Activated CD8-positive, alpha-beta T cell treated with anti-CD3 and anti-CD28 coated beads, Interleukin-2, amount 10 ng/mL, durations not matched to agents 7 days and 5 days (primary cell): ENCODE data around the gene COL6A1. TPM values are rescaled to one million over a fixed set of nuclear protein-coding genes. Genes with fewer than 3 reads are reported as not detected.

Experiments used
- ATAC-seq: fragments of 150-1000 bp; cut with Tn5 transposase; one replicate; pipeline ENCODE4 v1.10.0; 2021; ENCODE audit warnings: moderate library complexity
- CTCF ChIA-PET: fragments of 350-600 bp; sonication (Branson Sonifier 250); formaldehyde crosslinking; loops from one replicate; lab custom pipeline; 2021; ENCODE audit warnings: antibody characterized with exemption; lab: Charles Lee
- POLR2A ChIA-PET: fragments of 350-600 bp; sonication (Branson Sonifier 250); formaldehyde crosslinking; loops from one replicate; lab custom pipeline; 2021; ENCODE audit warnings: antibody characterized with exemption; lab: Charles Lee
- DNase-seq: peaks from one replicate; pipeline ENCODE4 v3.0.0-alpha.2; 2020
- H3K27ac Mint-ChIP-seq: one replicate; pipeline ENCODE4 v1.8.0; 2021; ENCODE audit warnings: mild to moderate bottlenecking, mixed read lengths
- H3K27me3 Mint-ChIP-seq: one replicate; pipeline ENCODE4 v1.8.0; 2021; ENCODE audit warnings: low read depth, mixed read lengths
- H3K36me3 Mint-ChIP-seq: one replicate; pipeline ENCODE4 v1.8.0; 2021; ENCODE audit warnings: low read depth, mixed read lengths
- H3K4me1 Mint-ChIP-seq: one replicate; pipeline ENCODE4 v1.8.0; 2021; ENCODE audit warnings: low read depth, mixed read lengths
- H3K4me3 Mint-ChIP-seq: one replicate; pipeline ENCODE4 v1.8.0; 2021; ENCODE audit warnings: mild to moderate bottlenecking, mixed read lengths
- H3K9me3 Mint-ChIP-seq: one replicate; pipeline ENCODE4 v1.8.0; 2022; ENCODE audit warnings: mixed read lengths; ENCODE audit not compliant: insufficient read depth
- total RNA-seq, 2 experiments: library from RNA; stranded (reverse); gene quantifications; one replicate each; pipeline ENCODE4 v1.2.3, GENCODE V29; 2021

COL6A1 gene
- total RNA-seq, 2 experiments from 2014 or later: 0.26 to 0.42 TPM

GRCh38 chr21:45994759-45995685 lies 13.5 kb downstream of the COL6A1 start:
- CTCF ChIA-PET: no interaction called here
- POLR2A ChIA-PET: no interaction called here
- Mint-ChIP-seq H3K36me3 (no peaks in the 10 kb centered on the region), H3K4me3 (no peak overlapping the region), H3K4me1 (no peaks in the 10 kb centered on the region), H3K27ac (no peak overlapping the region), H3K9me3 (no peaks in the 10 kb centered on the region), H3K27me3 (no peaks in the 10 kb centered on the region)
- ATAC-seq (no peak), DNase-seq (no peak)

DNA sequence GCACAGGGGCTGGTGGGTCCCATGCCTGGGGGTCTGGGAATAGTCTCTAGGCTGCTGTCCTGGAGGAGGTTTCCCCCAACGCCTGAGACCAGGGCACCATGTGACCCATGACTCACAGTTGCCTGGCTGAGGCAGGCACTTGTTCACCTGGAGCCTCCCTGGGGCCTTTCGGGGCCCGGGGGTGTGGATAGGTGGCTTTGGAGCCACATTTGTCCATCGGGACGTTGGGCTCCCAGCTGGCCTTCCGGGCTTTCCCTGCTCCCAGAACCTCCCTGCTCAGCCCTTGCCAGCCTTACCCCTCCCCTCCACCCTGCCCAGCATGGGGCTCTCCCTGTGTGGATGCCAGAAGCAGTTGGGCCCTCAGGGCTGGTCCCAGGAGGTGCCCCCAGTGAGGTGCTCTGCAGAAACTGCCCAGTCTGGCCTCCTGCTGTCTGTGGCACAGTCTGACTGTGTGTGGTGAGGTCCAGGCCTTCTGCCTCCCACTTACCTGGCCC lies 14.2 kb downstream of the COL6A1 start:
- H3K4me3 Mint-ChIP-seq: no peak overlapping the region
- ATAC-seq (no peak), DNase-seq (no peak)
- no peak overlapping the region for H3K27ac Mint-ChIP-seq
- ChIA-PET POLR2A (no interaction called here), CTCF (no interaction called here)
- H3K27me3 Mint-ChIP-seq: no peaks in the 10 kb centered on the region
- no peaks in the 10 kb centered on the region for H3K4me1 Mint-ChIP-seq
- H3K9me3 Mint-ChIP-seq: no peaks in the 10 kb centered on the region
- H3K36me3 Mint-ChIP-seq: no peaks in the 10 kb centered on the region

DNA sequence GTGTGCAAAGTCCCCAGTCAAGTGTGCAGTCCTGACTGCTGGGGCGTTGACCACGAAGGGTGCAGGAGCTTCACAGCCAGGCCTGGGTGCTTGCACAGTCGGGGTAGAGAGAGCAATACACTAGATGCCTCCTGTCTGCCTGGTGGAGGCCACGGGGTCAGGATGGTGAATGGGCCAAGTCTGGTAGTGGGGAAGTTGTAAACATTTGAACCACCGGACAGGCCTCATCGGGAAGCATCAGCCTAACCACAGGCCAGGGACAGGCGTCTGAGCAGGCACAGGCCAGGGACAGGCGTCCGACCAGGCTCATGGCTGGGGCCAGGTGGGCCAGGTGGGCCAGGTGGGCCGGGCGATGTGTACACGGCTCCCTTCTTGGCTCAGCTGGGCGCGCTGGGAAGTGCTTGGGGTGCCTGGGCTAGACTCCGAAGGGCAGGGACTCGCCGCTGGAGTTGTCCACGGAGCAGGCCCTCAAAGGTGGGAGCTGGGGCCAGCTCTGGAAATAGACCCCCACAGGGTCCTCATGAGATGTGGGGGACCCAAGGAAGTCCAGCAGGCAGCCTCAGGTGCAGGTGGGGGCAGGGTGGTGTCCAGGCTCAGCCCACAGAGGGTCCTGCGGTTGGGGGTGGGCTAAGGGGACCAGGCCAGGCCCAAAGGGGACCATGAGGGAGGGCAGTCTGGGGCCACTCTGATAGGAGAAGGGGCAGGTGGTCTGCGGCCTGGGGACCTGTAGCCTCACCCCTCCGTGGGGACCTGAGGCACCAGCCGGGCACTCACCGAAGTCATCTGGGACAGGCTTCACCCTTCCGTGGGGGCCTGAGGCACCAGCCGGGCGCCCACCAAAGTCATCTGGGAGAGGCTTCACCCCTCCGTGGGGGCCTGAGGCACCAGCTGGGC lies 15.0 kb downstream of the COL6A1 start:
- Mint-ChIP-seq H3K27ac (no peak overlapping the region), H3K9me3 (no peaks in the 10 kb centered on the region), H3K27me3 (no peaks in the 10 kb centered on the region), H3K4me1 (no peaks in the 10 kb centered on the region), H3K36me3 (no peaks in the 10 kb centered on the region), H3K4me3 (no peak overlapping the region)
- ChIA-PET CTCF (no interaction called here), POLR2A (no interaction called here)
- DNase-seq: no peak
- no peak for ATAC-seq

GRCh38 chr21:45997205-45997494 lies 15.6 kb downstream of the COL6A1 start:
- CTCF ChIA-PET: no interaction called here
- H3K9me3 Mint-ChIP-seq: no peaks in the 10 kb centered on the region

GRCh38 chr21:45997495-45998275 lies 16.1 kb downstream of the COL6A1 start:
- no peaks in the 10 kb centered on the region for H3K36me3 Mint-ChIP-seq
- H3K4me1 Mint-ChIP-seq: no peaks in the 10 kb centered on the region
- ATAC-seq: no peak
- H3K27me3 Mint-ChIP-seq: no peaks in the 10 kb centered on the region
- H3K4me3 Mint-ChIP-seq: no peak overlapping the region
- ChIA-PET CTCF (no interaction called here), POLR2A (no interaction called here)
- H3K9me3 Mint-ChIP-seq: no peaks in the 10 kb centered on the region
- DNase-seq: no peak
- no peak overlapping the region for H3K27ac Mint-ChIP-seq

More at GRCh38 chr21:45997205-45997494, 15.6 kb downstream of the COL6A1 start:
- Mint-ChIP-seq H3K27ac (no peak overlapping the region), H3K4me3 (no peak overlapping the region), H3K4me1 (no peaks in the 10 kb centered on the region), H3K27me3 (no peaks in the 10 kb centered on the region), H3K36me3 (no peaks in the 10 kb centered on the region)
- POLR2A ChIA-PET: no interaction called here
- DNase-seq (no peak), ATAC-seq (no peak)

GRCh38 chr21:45998276-45998701 lies 16.7 kb downstream of the COL6A1 start:
- Mint-ChIP-seq H3K36me3 (no peaks in the 10 kb centered on the region), H3K4me3 (no peak overlapping the region), H3K27me3 (no peaks in the 10 kb centered on the region), H3K9me3 (no peaks in the 10 kb centered on the region), H3K4me1 (no peaks in the 10 kb centered on the region), H3K27ac (no peak overlapping the region)
- ChIA-PET CTCF (no interaction called here), POLR2A (no interaction called here)
- ATAC-seq (no peak), DNase-seq (no peak)

DNA sequence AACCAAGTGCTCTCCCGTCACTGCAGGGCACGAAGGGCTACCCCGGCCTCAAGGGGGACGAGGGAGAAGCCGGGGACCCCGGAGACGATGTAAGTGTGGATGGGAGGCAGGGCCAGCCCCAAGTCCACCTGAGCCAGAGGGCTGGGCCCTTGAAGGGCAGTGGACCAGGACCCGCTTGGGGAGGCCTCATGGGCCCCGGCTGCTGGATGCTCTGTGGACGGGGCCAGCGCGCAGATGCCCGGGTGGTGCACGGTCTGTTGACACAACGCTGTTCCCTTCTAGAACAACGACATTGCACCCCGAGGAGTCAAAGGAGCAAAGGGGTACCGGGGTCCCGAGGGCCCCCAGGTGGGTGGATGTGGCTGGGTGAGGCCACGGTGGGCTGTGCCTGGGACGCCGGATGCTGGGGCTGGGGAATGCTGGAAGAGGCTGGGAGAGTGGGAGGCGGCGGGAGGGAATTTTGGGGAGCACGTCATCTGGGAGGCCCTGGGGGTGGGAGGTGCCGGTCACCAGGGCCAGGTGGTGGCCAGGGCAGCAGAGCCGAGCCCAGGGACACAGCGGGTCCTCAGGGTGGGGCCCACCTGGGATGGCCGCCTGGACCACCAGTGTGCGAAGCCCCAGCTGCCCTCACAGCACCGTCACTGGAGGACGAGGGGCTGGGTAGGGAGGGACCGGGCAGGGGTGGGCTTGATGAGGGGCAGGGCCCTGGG lies 17.5 kb downstream of the COL6A1 start:
- no peak overlapping the region for H3K4me3 Mint-ChIP-seq
- no peaks in the 10 kb centered on the region for H3K4me1 Mint-ChIP-seq
- CTCF ChIA-PET: no interaction called here
- H3K27me3 Mint-ChIP-seq: no peaks in the 10 kb centered on the region
- H3K36me3 Mint-ChIP-seq: no peaks in the 10 kb centered on the region
- H3K27ac Mint-ChIP-seq: no peak overlapping the region
- H3K9me3 Mint-ChIP-seq: no peaks in the 10 kb centered on the region
- ATAC-seq (no peak), DNase-seq (no peak)
- POLR2A ChIA-PET: no interaction called here

DNA sequence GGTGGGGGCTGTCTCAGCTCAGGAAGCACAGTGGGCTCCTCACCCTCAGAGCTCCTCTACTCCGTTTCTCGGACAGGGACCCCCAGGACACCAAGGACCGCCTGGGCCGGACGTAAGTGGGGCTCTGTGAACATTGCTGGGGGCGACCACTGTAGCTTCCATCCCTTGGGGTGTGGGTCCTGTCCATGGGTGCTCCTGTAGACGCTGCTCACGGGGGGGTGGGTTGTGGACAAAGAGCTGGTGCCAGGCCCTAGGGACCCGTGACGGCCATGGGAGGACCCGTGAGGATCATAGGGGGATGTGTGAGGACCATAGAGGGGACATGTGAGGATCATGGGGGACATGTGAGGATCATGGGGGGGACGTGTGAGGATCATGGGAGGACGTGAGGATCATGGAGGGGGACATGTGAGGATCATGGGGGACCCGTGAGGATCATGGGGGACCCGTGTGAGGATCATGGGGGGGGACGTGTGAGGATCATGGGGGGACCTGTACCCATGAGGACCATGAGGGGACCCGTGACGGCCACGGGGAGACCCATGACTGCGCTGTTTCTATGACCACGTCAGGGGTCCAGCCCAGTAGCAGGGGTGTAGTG lies 18.1 kb downstream of the COL6A1 start:
- ChIA-PET CTCF (no interaction called here), POLR2A (no interaction called here)
- Mint-ChIP-seq H3K4me3 (no peak overlapping the region), H3K9me3 (no peaks in the 10 kb centered on the region), H3K36me3 (no peaks in the 10 kb centered on the region), H3K4me1 (no peaks in the 10 kb centered on the region), H3K27ac (no peak overlapping the region), H3K27me3 (no peaks in the 10 kb centered on the region)
- no peak for DNase-seq
- no peak for ATAC-seq

- Mint-ChIP-seq H3K36me3 (no peaks in the 10 kb centered on the region), H3K4me1 (no peaks in the 10 kb centered on the region), H3K27me3 (no peaks in the 10 kb centered on the region), H3K4me3 (no peak overlapping the region), H3K9me3 (no peaks in the 10 kb centered on the region), H3K27ac (no peak overlapping the region)
- CTCF ChIA-PET: no interaction called here
- ATAC-seq: no peak
- no peak for DNase-seq
- POLR2A ChIA-PET: no interaction called here
Observed at GRCh38 chr21:46000182-46000730, 18.7 kb downstream of the COL6A1 start.

- ATAC-seq (no peak), DNase-seq (no peak)
- Mint-ChIP-seq H3K27ac (no peak overlapping the region), H3K9me3 (no peaks in the 10 kb centered on the region), H3K4me1 (no peaks in the 10 kb centered on the region), H3K27me3 (no peaks in the 10 kb centered on the region), H3K4me3 (no peak overlapping the region), H3K36me3 (no peaks in the 10 kb centered on the region)
- ChIA-PET POLR2A (no interaction called here), CTCF (no interaction called here)
Observed at GRCh38 chr21:46000731-46001641, 19.4 kb downstream of the COL6A1 start.
